NCI-H1436 treated with DMSO at 0.1 percent for 48 hours (cell line): ENCODE results near the gene DDX23.
"Not testable (repeated sequence)": the region's sequence is repeated elsewhere in the genome, so short reads cannot be mapped to it uniquely, and the experiment has no call there.

Experiments used
- DNase-seq: peaks from one replicate; lab custom pipeline; 2025; lab: John Stamatoyannopoulos, UW

DDX23 gene

GRCh38 chr12:48851883-48852733 lies at the start of gene DDX23:
DDX23 (minus strand) TSS chr12:48852163; CDS start chr12:48845782, 6,381 bp downstream.
- DNase-seq = peak; percentile 90

- DNase-seq = no peak
Observed at GRCh38 chr12:48901278-48901677, 49.3 kb upstream of the DDX23 start.

- no peak for DNase-seq
Observed at GRCh38 chr12:48899651-48900050, 47.7 kb upstream of the DDX23 start.

GRCh38 chr12:48894271-48894670 lies 42.3 kb upstream of the DDX23 start:
- no peak for DNase-seq

- no peak for DNase-seq
Observed at GRCh38 chr12:48890657-48891418, 38.9 kb upstream of the DDX23 start.

GRCh38 chr12:48889679-48890078 lies 37.7 kb upstream of the DDX23 start:
- no peak for DNase-seq

DNA sequence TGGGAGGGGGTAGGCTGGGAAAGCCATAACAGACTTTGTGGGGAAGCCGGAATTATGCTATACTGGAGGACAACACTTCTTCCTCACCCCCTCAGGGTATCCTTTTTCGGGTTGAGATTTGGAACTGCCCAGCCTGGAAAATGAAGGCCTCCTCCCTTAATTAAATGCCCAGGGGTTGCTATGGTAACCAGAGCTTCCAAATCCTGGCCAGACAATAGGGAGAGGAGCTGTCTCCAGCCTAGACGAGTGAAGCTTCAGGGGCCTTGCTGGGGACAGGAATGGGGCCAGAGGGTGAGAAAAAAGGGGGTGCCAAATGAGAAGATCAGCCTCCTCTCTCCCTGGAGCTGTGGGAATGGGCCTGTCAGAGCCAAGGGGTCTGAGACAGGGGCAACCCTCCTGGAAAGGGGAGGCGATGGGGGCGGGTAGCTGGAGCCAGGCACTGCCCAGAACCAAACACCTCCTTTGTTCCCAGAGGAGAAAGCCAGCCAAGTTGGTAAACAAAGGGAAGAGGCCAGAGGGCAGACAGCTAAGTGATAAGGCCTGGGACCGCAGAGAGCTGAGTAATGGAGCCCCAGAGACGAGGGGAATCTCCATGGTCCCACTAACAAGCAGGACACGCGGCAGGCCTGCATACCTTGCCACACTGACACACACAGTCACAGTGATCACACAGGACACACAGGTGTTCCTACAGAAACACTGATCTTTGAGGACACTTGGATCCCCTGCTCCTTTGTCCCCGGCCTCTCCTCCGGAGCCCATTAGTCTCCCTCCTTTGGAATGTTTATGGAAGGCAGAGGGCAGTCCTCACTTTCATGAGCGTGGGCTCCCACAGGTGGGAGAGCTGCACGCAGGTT lies 31.6 kb upstream of the DDX23 start:
- DNase-seq = no peak

DNA sequence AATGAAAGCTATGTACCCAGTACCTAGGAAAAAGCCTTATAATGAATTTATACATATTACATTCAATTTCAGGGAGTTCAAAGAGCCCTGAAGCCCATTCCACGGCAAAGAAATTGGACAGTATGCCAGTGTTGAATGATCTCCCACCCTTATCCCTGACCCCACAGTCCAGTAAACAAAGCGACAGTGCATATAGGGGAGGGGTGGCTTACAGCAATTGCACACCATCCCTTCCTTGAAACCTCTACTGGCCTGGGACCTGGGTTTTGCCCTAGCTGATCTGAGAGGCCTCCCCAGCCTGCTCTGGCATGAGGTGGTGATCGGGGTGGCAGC lies 31.0 kb upstream of the DDX23 start:
- DNase-seq = no peak

DNA sequence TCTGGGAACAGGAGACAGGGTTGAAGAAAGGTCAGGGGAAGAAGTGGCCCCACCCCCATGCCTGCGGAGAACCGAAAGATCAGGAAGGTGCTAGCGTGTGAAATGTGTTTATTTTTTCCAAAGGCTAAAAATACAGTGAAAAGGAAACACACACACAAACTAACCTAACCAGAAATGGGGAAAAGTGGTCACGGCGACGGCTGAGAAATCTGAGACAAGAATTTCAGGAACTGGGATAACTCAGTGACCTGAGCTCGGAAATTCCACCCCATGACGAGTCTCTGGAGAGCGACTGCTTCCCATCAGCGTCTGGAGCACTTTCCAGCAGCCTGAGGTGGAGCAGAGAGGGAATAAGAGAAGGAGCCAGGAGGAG lies 30.3 kb upstream of the DDX23 start:
- no peak for DNase-seq

- no peak for DNase-seq
Observed at GRCh38 chr12:48881686-48882314, 29.8 kb upstream of the DDX23 start.

- no peak for DNase-seq
Observed at GRCh38 chr12:48880647-48881046, 28.7 kb upstream of the DDX23 start.

DNA sequence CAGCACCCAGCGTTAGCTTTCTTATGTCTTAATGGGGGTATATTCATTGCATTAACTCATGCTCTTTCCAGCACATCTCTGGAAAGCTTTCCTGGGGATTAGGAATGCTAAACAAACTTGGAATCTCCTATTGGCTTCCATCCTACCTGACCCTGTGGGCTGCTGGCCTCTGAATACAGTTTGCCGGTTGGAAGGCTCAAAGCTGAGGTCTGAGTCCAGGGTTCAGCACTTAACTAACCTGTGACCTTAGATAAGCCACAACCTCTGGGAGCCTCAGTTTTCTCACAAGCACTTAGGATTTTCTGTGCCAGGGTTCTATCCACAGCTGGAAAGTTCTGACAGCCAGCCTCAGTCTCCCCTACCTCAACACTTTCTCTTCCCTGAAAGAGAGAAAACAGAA lies 26.6 kb upstream of the DDX23 start:
- no peak for DNase-seq

DNA sequence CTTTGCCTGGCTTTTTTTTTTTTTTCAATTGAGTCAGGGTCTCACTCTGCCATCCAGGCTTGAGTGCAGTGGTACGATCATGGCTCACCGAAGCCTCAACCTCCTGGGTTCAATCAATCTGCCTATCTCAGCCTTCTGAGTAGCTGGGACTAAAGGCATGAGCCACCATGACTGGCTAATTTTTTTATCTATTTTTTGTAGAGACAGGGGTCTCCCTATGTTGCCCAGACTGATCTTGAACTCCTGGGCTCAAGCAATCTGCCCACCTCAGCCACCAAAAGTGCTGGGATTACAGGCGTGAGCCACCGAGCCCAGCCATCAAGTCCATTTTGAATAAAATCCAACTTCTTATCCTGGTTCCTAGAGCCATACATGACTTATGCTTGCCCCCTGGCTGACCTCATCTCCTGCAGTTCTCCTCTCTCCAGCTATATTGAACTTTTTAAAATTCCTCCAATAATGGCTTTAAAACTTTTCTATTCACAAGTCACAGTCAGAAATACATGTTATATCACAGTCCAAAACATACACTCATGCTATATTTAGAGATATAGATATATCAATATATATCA lies 24.1 kb upstream of the DDX23 start:
- DNase-seq = no peak

DNA sequence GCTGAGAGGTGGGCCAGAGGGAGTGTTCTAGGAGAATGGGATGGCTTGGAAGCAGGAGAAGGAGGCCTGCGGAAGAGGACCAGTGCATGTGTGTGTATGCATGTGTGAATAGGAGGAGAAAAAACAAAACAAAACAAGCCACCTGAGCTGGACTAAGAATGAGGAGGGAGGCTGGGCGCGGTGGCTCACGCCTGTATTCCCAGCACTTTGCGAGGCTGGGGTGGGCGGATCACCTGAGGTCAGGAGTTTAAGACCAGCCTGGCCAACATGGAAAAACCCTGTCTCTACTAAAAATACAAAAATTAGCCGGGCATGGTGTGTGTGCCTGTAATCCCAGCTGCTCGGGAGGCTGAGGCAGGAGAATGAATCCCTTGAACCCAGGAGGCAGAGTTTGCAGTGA lies 21.6 kb upstream of the DDX23 start:
- not testable (repeated sequence) for DNase-seq

GRCh38 chr12:48873096-48873495 lies 21.1 kb upstream of the DDX23 start:
- no peak for DNase-seq

- no peak for DNase-seq
Observed at GRCh38 chr12:48869191-48869590, 17.2 kb upstream of the DDX23 start.

- no peak for DNase-seq
Observed at GRCh38 chr12:48868451-48868850, 16.5 kb upstream of the DDX23 start.

GRCh38 chr12:48866052-48866711 lies 14.2 kb upstream of the DDX23 start:
- no peak for DNase-seq

DNA sequence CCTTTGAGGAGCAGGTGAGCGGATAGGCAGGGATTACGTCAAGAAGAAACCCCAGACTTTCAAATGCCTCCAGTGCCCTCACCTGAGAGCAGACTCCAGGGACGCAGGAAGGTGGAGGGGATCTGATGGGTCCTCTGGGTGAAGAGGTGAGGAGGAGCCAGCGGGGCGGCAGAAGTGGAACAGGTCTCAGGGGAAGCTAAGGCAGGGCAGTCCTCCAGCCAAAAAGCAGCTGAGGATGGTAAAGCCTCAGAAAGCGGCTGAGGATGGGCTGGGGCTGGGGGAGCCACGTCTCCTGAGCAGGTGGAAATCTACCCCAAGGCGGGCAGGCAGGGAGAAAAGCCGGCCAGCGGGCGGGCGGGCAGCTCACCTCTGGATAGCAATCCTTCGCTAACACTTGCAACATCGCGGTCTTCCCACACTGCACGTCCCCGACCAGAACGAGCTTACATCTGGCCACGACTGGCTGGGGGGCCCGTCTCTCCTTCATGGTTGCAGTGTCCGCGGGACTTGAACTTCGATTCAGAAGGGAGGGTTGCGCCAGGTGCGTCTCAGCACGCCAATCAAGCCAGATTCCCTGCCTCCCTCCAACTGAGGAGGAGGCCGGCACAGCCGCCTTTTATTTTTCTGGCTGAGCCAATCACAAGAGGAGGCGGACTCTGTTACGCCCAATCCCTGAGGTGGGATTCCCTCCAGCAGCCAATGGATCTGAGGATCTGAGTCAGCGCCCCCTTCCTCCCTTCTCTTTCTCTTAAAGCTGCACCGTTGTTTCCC lies 13.5 kb upstream of the DDX23 start, which contains the start of gene RND1:
Gene RND1, minus strand, starts transcription at position 590 of the 771 bp plus-strand sequence. Its CDS starts 103 bp downstream, at position 487.
- DNase-seq = peak; percentile 80

- DNase-seq = no peak
Observed at GRCh38 chr12:48863291-48863690, 11.3 kb upstream of the DDX23 start.
